HCT116 (cell line): ENCODE measurements around the gene ALCAM. TPM values are rescaled to one million over a fixed set of nuclear protein-coding genes. Genes with fewer than 3 reads are reported as not detected.

ENCODE experiments used
- ATAC-seq: fragments of 200-7000 bp; cut with Tn5 transposase; 2 replicates; pipeline ENCODE4 v1.9.1; 2020; ENCODE audit warnings: mild to moderate bottlenecking, moderate library complexity
- BruUV-seq: library from RNA; stranded (reverse); fragments of 400-500 nt; replicated peaks from 2 replicates; lab custom pipeline; 2021; lab: Mats Ljungman, UMichigan
- CTCF ChIA-PET: fragments of 300-600 bp; sonication (Branson Sonifier 250); formaldehyde crosslinking; loops from one replicate; lab custom pipeline; 2021; ENCODE audit warnings: antibody characterized with exemption; lab: Charles Lee
- POLR2A ChIA-PET: fragments of 300-600, 350-600 bp; sonication (Branson Sonifier 250); formaldehyde crosslinking; loops from one replicate; lab custom pipeline; 2021; ENCODE audit warnings: antibody characterized with exemption; lab: Charles Lee
- RAD21 ChIA-PET, 2 experiments: fragments of 300-600 bp; sonication (Branson Sonifier 250); formaldehyde crosslinking; loops; one replicate each; lab custom pipeline; 2023; ENCODE audit warnings: low total read pairs in 2 of 2; ENCODE audit not compliant: uncharacterized antibody in 2 of 2, unreplicated experiment in 2 of 2, low non-redundant PET in 1 of 2; lab: Charles Lee
- DNase-seq: peaks from one replicate; pipeline ENCODE4 v3.0.0-alpha.2; 2010; ENCODE audit warnings: low read depth, low spot score
- H2AFZ ChIP-seq: fragments of 200-600 bp; shearing (Covaris generic), sonication (generic); 2 replicates; pipeline ENCODE4 v1.6.1; 2017; ENCODE audit warnings: low read depth, mixed run types, mixed read lengths, antibody characterized with exemption, low read length; ENCODE audit not compliant: poor library complexity, severe bottlenecking
- H3K27ac ChIP-seq: 2 replicates; pipeline ENCODE4 v1.5.1; 2012; ENCODE audit warnings: low read depth, low read length
- H3K27me3 ChIP-seq: fragments of 200-600 bp; sonication (generic); 2 replicates; pipeline ENCODE4 v1.6.1; 2016; ENCODE audit warnings: mixed run types, low read length, mixed read lengths; ENCODE audit not compliant: insufficient read depth
- H3K36me3 ChIP-seq, 2 experiments: fragments of 200-500 bp in 1 of 2; fragments of 200-600 bp in 1 of 2; sonication (Bioruptor generic) in 1 of 2; sonication (generic) in 1 of 2; 2 replicates each; pipeline versions ENCODE4 v1.5.1 to v1.6.1; 2014 to 2016; ENCODE audit warnings: low read length in 2 of 2, inconsistent platforms in 1 of 2, mixed read lengths in 1 of 2, mixed run types in 1 of 2; ENCODE audit not compliant: insufficient read depth in 2 of 2, control insufficient read depth in 1 of 2
- H3K4me1 ChIP-seq, 2 experiments: fragments of 200-600 bp in 1 of 2; sonication (generic) in 1 of 2; 2 replicates each; pipeline versions ENCODE4 v1.5.1 to v1.6.1; 2012 to 2017; ENCODE audit warnings: low read length in 2 of 2, inconsistent platforms in 1 of 2, mild to moderate bottlenecking in 1 of 2, mixed read lengths in 1 of 2, mixed run types in 1 of 2, moderate library complexity in 1 of 2; ENCODE audit not compliant: insufficient read depth in 2 of 2, control insufficient read depth in 1 of 2
- H3K4me2 ChIP-seq: fragments of 200-600 bp; sonication (generic); 2 replicates; pipeline ENCODE4 v1.6.1; 2017; ENCODE audit warnings: mixed run types, low read length, mixed read lengths
- H3K4me3 ChIP-seq, 2 experiments: fragments of 200-600 bp in 1 of 2; sonication (generic) in 1 of 2; replicated peaks in 1 of 2; 2 replicates each; pipeline ENCODE4 v1.5.1; 2011 to 2016; ENCODE audit warnings: low read length in 2 of 2, control low read depth in 1 of 2, low read depth in 1 of 2, mild to moderate bottlenecking in 1 of 2, mixed read lengths in 1 of 2, mixed run types in 1 of 2
- H3K79me2 ChIP-seq: fragments of 200-600 bp; sonication (generic); 2 replicates; pipeline ENCODE4 v1.6.1; 2017; ENCODE audit warnings: mild to moderate bottlenecking, mixed run types, low read length, moderate library complexity, mixed read lengths; ENCODE audit not compliant: insufficient read depth
- H3K9ac ChIP-seq: fragments of 200-600 bp; sonication (generic); 2 replicates; pipeline ENCODE4 v1.6.1; 2016; ENCODE audit warnings: low read length, mixed read lengths
- H3K9me2 ChIP-seq: fragments of 200-600 bp; sonication (generic), shearing (Covaris generic); 2 replicates; pipeline ENCODE4 v1.6.1; 2017; ENCODE audit warnings: mixed run types, mild to moderate bottlenecking, moderate library complexity; ENCODE audit not compliant: insufficient read depth
- H3K9me3 ChIP-seq, 2 experiments: fragments of 200-500 bp in 1 of 2; fragments of 200-600 bp in 1 of 2; sonication (Bioruptor generic) in 1 of 2; sonication (generic) in 1 of 2; 2 replicates each; pipeline ENCODE4 v1.6.1; 2014 to 2017; ENCODE audit warnings: low read length in 2 of 2, mixed read lengths in 2 of 2, inconsistent platforms in 1 of 2, low read depth in 1 of 2, mild to moderate bottlenecking in 1 of 2, mixed run types in 1 of 2, moderate library complexity in 1 of 2; ENCODE audit not compliant: control insufficient read depth in 1 of 2, insufficient read depth in 1 of 2
- H4K20me1 ChIP-seq: fragments of 200-600 bp; sonication (generic), shearing (Covaris generic); 2 replicates; pipeline ENCODE4 v1.6.1; 2017; ENCODE audit warnings: mixed run types, mild to moderate bottlenecking, moderate library complexity; ENCODE audit not compliant: insufficient read depth
- CBX3 ChIP-seq: IDR thresholded peaks from 2 replicates; pipeline ENCODE4 v1.6.1; 2012; ENCODE audit warnings: low read depth
- EGR1 ChIP-seq: IDR thresholded peaks from 2 replicates; pipeline ENCODE4 v1.6.1; 2012; ENCODE audit warnings: low read depth
- ELF1 ChIP-seq: IDR thresholded peaks from 2 replicates; pipeline ENCODE4 v1.6.1; 2012; ENCODE audit warnings: low read depth, borderline replicate concordance
- EZH2 ChIP-seq: fragments of 200-600 bp; sonication (generic); IDR thresholded peaks from 2 replicates; pipeline ENCODE4 v1.6.1; 2017; ENCODE audit warnings: antibody characterized with exemption, mixed run types
- EZH2phosphoT487 ChIP-seq: fragments of 200-600 bp; IDR thresholded peaks from 2 replicates; pipeline ENCODE4 v1.6.1; 2018; ENCODE audit warnings: antibody characterized with exemption, borderline replicate concordance
- FOSL1 ChIP-seq: IDR thresholded peaks from 2 replicates; pipeline ENCODE4 v1.6.1; 2012; ENCODE audit warnings: low read depth
- POLR2A ChIP-seq: IDR thresholded peaks from 2 replicates; pipeline ENCODE4 v1.7.0; 2011; ENCODE audit warnings: borderline replicate concordance; ENCODE audit not compliant: insufficient read depth, insufficient read length; ENCODE audit errors: extremely low read depth
- POLR2AphosphoS5 ChIP-seq: IDR thresholded peaks from 2 replicates; pipeline ENCODE4 v1.6.1; 2011; ENCODE audit warnings: mild to moderate bottlenecking, low read depth, low read length, moderate library complexity
- RAD21 ChIP-seq: IDR thresholded peaks from 2 replicates; pipeline ENCODE4 v1.6.1; 2012; ENCODE audit warnings: low read depth, mild to moderate bottlenecking
- SIN3A ChIP-seq: IDR thresholded peaks from 2 replicates; pipeline ENCODE4 v1.6.1; 2012; ENCODE audit warnings: low read depth
- SP1 ChIP-seq: IDR thresholded peaks from 2 replicates; pipeline ENCODE4 v1.6.1; 2012; ENCODE audit warnings: low read depth
- SRF ChIP-seq: IDR thresholded peaks from 2 replicates; pipeline ENCODE4 v1.6.1; 2012; ENCODE audit warnings: low read depth
- TCF7L2 ChIP-seq: IDR thresholded peaks from 2 replicates; pipeline ENCODE4 v1.7.0; 2011; ENCODE audit warnings: borderline replicate concordance, inconsistent platforms; ENCODE audit not compliant: insufficient read depth, insufficient read length; ENCODE audit errors: extremely low read depth
- YY1 ChIP-seq: IDR thresholded peaks from 2 replicates; pipeline ENCODE4 v1.6.1; 2011; ENCODE audit warnings: low read length, low read depth, moderate library complexity, mild to moderate bottlenecking; ENCODE audit not compliant: insufficient replicate concordance; ENCODE audit errors: extremely low read depth
- ZFX ChIP-seq: fragments of 450-650 bp; IDR thresholded peaks from 2 replicates; pipeline ENCODE4 v1.6.1; 2017
- intact Hi-C: fragments of 100-400 bp; cut with micrococcal nuclease; formaldehyde crosslinking; loops from 2 replicates; pipeline ENCODE4 v1.10.0; 2022
- total RNA-seq: library from RNA; stranded (reverse); gene quantifications from one replicate; pipeline ENCODE4 v1.2.1, GENCODE V29; 2021; ENCODE audit not compliant: unreplicated experiment
- TF ChIP-seq, protein P1 (sequence below): IDR thresholded peaks from 2 replicates; pipeline ENCODE4 v1.6.1; 2011; ENCODE audit warnings: mild to moderate bottlenecking, low read length, moderate library complexity; ENCODE audit not compliant: insufficient replicate concordance; ENCODE audit errors: extremely low read depth
- TF ChIP-seq, protein P2 (sequence below), 3 experiments: fragments of 200-600 bp in 1 of 3; sonication (generic) in 1 of 3; IDR thresholded peaks in 2 of 3; conservative IDR thresholded peaks in 1 of 3; 2 replicates each; pipeline ENCODE4 v1.5.1; 2012 to 2017; ENCODE audit warnings: low read depth in 2 of 3, low read length in 2 of 3, antibody characterized with exemption in 1 of 3, borderline replicate concordance in 1 of 3, control low read depth in 1 of 3, mild to moderate bottlenecking in 1 of 3, mixed read lengths in 1 of 3, mixed run types in 1 of 3, moderate library complexity in 1 of 3; ENCODE audit not compliant: insufficient read depth in 1 of 3
- TF ChIP-seq, protein P3 (sequence below): IDR thresholded peaks from 2 replicates; pipeline ENCODE4 v1.6.1; 2012

The ALCAM gene
- total RNA-seq, 1 experiment from 2014 or later = 56.7 TPM

DNA sequence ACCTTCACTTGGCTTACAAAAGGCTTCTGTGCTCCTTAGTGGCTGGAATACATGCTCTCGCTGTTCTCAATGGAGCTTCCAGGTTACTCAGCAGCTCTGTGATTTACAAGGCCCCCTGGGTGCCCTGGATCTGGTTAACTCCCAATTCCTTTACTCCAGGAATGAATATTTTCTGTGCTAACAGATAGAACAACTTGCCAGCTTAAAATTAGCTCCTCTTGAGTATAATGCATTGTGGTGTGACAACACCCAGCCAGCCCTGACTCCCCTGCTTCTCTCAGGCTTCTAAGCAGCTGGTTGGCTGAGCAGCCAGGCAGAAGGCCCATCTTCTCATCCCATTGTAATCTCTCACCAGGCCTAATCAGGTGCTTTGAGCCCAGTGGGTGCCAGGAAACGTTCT lies 246.4 kb downstream of the ALCAM start (continued):
- TF ChIP-seq, protein P1, sequence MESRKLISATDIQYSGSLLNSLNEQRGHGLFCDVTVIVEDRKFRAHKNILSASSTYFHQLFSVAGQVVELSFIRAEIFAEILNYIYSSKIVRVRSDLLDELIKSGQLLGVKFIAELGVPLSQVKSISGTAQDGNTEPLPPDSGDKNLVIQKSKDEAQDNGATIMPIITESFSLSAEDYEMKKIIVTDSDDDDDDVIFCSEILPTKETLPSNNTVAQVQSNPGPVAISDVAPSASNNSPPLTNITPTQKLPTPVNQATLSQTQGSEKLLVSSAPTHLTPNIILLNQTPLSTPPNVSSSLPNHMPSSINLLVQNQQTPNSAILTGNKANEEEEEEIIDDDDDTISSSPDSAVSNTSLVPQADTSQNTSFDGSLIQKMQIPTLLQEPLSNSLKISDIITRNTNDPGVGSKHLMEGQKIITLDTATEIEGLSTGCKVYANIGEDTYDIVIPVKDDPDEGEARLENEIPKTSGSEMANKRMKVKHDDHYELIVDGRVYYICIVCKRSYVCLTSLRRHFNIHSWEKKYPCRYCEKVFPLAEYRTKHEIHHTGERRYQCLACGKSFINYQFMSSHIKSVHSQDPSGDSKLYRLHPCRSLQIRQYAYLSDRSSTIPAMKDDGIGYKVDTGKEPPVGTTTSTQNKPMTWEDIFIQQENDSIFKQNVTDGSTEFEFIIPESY = no peak

DNA sequence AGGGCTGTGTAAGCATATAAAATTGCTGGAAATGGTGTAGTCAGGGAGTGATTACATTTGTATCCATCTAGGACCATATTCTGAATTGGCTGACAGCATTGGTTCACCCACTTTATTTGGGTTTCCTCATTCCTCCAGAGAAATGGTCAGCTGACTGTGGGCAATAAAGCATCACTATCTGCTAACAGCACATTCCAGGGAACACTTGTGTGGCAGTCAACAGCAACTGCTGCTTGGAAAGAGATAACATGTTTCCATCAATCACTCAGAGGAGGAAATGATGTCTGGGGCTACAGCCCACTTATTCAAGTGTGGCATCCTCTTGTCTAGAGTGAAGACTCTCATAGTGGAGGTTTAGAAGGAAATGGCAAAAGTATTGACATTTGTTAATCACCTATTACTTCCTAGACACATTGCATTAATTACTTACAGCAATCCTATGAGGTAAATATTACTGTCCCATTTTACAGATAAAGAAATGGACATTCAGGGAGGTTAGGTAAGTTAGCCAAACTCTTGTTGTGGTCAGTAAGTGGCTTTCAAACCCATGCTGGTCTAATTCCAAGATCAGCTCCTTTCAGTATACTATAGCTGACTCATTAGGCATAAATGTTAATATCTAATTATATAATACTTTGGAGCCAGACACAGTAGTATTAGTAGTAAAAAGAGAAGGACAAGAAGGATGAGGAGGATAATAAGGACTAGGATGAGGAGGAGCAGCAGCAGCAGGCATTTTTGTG lies 247.8 kb downstream of the ALCAM start:
- H3K79me2 ChIP-seq = no peaks in the 10 kb centered on the region
- TF ChIP-seq POLR2A (no peak), FOSL1 (no peak), EGR1 (no peak), TCF7L2 (no peak), SRF (no peak), EZH2 (no peak), SP1 (no peak), EZH2phosphoT487 (no peak), CBX3 (no peak), ZFX (no peak), POLR2AphosphoS5 (no peak), ELF1 (no peak), SIN3A (no peak), RAD21 (no peak), YY1 (no peak)
- TF ChIP-seq, protein P2, sequence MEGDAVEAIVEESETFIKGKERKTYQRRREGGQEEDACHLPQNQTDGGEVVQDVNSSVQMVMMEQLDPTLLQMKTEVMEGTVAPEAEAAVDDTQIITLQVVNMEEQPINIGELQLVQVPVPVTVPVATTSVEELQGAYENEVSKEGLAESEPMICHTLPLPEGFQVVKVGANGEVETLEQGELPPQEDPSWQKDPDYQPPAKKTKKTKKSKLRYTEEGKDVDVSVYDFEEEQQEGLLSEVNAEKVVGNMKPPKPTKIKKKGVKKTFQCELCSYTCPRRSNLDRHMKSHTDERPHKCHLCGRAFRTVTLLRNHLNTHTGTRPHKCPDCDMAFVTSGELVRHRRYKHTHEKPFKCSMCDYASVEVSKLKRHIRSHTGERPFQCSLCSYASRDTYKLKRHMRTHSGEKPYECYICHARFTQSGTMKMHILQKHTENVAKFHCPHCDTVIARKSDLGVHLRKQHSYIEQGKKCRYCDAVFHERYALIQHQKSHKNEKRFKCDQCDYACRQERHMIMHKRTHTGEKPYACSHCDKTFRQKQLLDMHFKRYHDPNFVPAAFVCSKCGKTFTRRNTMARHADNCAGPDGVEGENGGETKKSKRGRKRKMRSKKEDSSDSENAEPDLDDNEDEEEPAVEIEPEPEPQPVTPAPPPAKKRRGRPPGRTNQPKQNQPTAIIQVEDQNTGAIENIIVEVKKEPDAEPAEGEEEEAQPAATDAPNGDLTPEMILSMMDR (IDR thresholded peaks at IDR 0.05 in 2 of 3, conservative IDR thresholded peaks at IDR 0.05 in 1 of 3; ENCODE audit: borderline replicate concordance in 1 of 3, insufficient read depth in 1 of 3, low read depth in 2 of 3, low read length in 2 of 3) = no peak
- TF ChIP-seq, protein P3, sequence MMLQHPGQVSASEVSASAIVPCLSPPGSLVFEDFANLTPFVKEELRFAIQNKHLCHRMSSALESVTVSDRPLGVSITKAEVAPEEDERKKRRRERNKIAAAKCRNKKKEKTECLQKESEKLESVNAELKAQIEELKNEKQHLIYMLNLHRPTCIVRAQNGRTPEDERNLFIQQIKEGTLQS = no peak
- TF ChIP-seq, protein P1 = no peak
- no peaks in the 10 kb centered on the region for H4K20me1 ChIP-seq
- H3K4me2 ChIP-seq = no peak overlapping the region
- H3K9ac ChIP-seq = no peak overlapping the region
- ATAC-seq (no peak), DNase-seq (no peak)
- intact Hi-C loops = no loop called here
- H3K36me3 ChIP-seq = no peaks in the 10 kb centered on the region
- no peak overlapping the region for H2AFZ ChIP-seq
- POLR2A ChIA-PET = no interaction called here
- no peak overlapping the region for H3K4me3 ChIP-seq
- no peaks in the 10 kb centered on the region for H3K27me3 ChIP-seq
- RAD21 ChIA-PET = no interaction called here
- no peak overlapping the region for H3K27ac ChIP-seq
- H3K9me2 ChIP-seq = no peaks in the 10 kb centered on the region
- BruUV-seq = no TSS peak
- CTCF ChIA-PET = no interaction called here
- peaks cover 13% of the 10 kb centered on the region in 2 experiments for H3K4me1 ChIP-seq
- H3K9me3 ChIP-seq = no peaks in the 10 kb centered on the region
